ENCODE measurements around the gene MEN1.
"Not testable (repeated sequence)": the region's sequence is repeated elsewhere in the genome, so short reads cannot be mapped to it uniquely, and the experiment has no call there.

The MEN1 gene

DNA sequence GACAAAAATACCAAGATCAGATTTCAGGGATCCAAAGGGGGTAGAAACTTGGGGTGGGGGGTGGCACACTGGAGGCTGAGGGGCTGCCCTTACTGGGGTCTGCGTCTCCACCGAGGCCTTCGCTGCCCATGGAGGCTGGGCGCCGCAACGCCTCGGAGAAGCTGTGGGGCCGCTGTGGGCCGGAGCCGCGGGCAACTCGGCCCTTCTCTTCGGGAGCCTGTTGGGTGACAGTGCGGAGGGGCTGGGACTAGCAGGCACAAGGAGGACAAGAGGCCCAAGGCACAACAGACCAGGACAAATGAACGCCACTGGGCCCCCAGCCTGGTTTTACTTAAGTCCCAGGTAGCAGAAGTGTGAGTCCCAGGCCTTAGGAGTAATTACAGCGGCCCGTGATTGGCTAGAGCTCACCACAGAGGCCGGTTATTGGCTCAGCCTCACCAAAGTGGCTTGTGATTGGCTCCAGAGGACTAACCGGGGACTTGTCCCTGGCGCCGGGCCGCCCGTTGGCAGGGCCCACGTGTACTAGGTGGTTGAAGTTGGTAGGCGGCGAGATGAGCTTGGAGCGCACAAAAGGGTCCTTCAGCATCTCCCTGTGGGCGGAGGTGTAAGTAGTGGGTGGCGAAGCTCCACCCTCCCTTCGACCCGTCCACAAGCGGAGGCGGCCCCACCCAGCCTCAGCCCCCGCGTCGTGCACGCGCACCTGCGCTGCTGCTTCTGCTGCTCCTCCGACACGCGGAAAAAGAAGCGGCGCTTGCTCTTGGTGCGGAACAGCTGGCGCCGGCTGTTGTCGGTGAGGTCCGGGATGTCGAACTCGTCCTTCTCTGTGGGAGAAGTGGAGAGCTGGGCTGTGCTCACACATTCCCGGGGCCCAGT is 16.5 kb upstream of the MEN1 start:
- no peak for TF ChIP-seq CTCF (IDR thresholded peaks at IDR 0.05; ENCODE audit: poor library complexity, severe bottlenecking)
- no peak for ATAC-seq (ENCODE audit: low read depth)

GRCh38 chr11:64826062-64826461 is 15.7 kb upstream of the MEN1 start:
- Histone ChIP-seq H3K36me3 (ENCODE audit: low read depth) (peaks cover 57% of the 10 kb centered on the region), H3K9me3 (ENCODE audit: severe bottlenecking) (no peaks in the 10 kb centered on the region), H3K4me3 (ENCODE audit: severe bottlenecking) (no peak overlapping the region), H3K27ac (ENCODE audit: poor library complexity, severe bottlenecking) (no peak overlapping the region), H3K27me3 (ENCODE audit: insufficient read depth, poor library complexity, severe bottlenecking) (no peaks in the 10 kb centered on the region), H3K4me1 (ENCODE audit: insufficient read depth, poor library complexity, severe bottlenecking) (no peaks in the 10 kb centered on the region)
- TF ChIP-seq CTCF (IDR thresholded peaks at IDR 0.05; ENCODE audit: poor library complexity, severe bottlenecking): no peak
- DNase-seq (ENCODE audit: low spot score): no peak
- ATAC-seq (ENCODE audit: low read depth): no peak

More for the DNA sequence above, 16.5 kb upstream of the MEN1 start:
- Histone ChIP-seq H3K36me3 (ENCODE audit: low read depth) (peaks cover 64% of the 10 kb centered on the region), H3K4me3 (ENCODE audit: severe bottlenecking) (no peak overlapping the region), H3K4me1 (ENCODE audit: insufficient read depth, poor library complexity, severe bottlenecking) (no peaks in the 10 kb centered on the region), H3K27ac (ENCODE audit: poor library complexity, severe bottlenecking) (no peak overlapping the region), H3K9me3 (ENCODE audit: severe bottlenecking) (no peaks in the 10 kb centered on the region), H3K27me3 (ENCODE audit: insufficient read depth, poor library complexity, severe bottlenecking) (no peaks in the 10 kb centered on the region)
- DNase-seq (ENCODE audit: low spot score): no peak

- Histone ChIP-seq H3K4me3 (ENCODE audit: severe bottlenecking) (no peak overlapping the region), H3K27me3 (ENCODE audit: insufficient read depth, poor library complexity, severe bottlenecking) (no peaks in the 10 kb centered on the region), H3K9me3 (ENCODE audit: severe bottlenecking) (no peaks in the 10 kb centered on the region), H3K36me3 (ENCODE audit: low read depth) (peaks cover 34% of the 10 kb centered on the region), H3K4me1 (ENCODE audit: insufficient read depth, poor library complexity, severe bottlenecking) (no peaks in the 10 kb centered on the region), H3K27ac (ENCODE audit: poor library complexity, severe bottlenecking) (no peak overlapping the region)
- no peak for TF ChIP-seq CTCF (IDR thresholded peaks at IDR 0.05; ENCODE audit: poor library complexity, severe bottlenecking)
- no peak for DNase-seq (ENCODE audit: low spot score)
- ATAC-seq (ENCODE audit: low read depth): no peak
Observed at GRCh38 chr11:64823568-64824119, 13.3 kb upstream of the MEN1 start.

GRCh38 chr11:64817476-64817875 is 7.1 kb upstream of the MEN1 start:
- no peaks in the 10 kb centered on the region for H3K4me1 ChIP-seq (ENCODE audit: insufficient read depth, poor library complexity, severe bottlenecking)
- no peak overlapping the region for H3K27ac ChIP-seq (ENCODE audit: poor library complexity, severe bottlenecking)
- no peak overlapping the region for H3K4me3 ChIP-seq (ENCODE audit: severe bottlenecking)
- ATAC-seq (ENCODE audit: low read depth) (no peak), DNase-seq (ENCODE audit: low spot score) (no peak)
- H3K36me3 ChIP-seq (ENCODE audit: low read depth): no peaks in the 10 kb centered on the region
- no peaks in the 10 kb centered on the region for H3K27me3 ChIP-seq (ENCODE audit: insufficient read depth, poor library complexity, severe bottlenecking)
- no peak for TF ChIP-seq CTCF (IDR thresholded peaks at IDR 0.05; ENCODE audit: poor library complexity, severe bottlenecking)
- H3K9me3 ChIP-seq (ENCODE audit: severe bottlenecking): no peaks in the 10 kb centered on the region

DNA sequence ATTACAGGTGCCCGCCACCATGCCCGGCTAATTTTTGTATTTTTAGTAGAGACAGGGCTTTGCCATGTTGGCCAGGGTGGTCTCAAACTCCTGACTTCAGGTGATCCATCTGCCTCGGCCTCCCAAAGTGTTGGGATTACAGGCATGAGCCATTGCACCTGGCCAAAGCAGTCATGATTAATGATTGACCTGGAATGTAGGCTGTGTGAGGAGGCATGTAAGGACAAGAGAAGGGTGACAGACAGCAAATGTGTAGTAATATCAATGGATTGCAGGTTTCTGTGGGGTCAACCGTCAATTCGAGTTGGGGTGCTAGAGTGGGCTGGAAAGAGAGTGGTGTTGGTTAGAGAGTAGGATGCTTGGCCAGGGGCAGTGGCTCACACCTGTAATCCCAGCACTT is 5.1 kb upstream of the MEN1 start:
- not testable (repeated sequence) for H3K4me3 ChIP-seq (ENCODE audit: severe bottlenecking); H3K27ac ChIP-seq (ENCODE audit: poor library complexity, severe bottlenecking); H3K36me3 ChIP-seq (ENCODE audit: low read depth); H3K27me3 ChIP-seq (ENCODE audit: insufficient read depth, poor library complexity, severe bottlenecking); DNase-seq (ENCODE audit: low spot score); H3K9me3 ChIP-seq (ENCODE audit: severe bottlenecking); H3K4me1 ChIP-seq (ENCODE audit: insufficient read depth, poor library complexity, severe bottlenecking)
- ATAC-seq (ENCODE audit: low read depth): peak; percentile 17; the same call in 2 of the 3 replicates
